ENCODE measurements around the gene KCNJ6.

Gene KCNJ6

DNA sequence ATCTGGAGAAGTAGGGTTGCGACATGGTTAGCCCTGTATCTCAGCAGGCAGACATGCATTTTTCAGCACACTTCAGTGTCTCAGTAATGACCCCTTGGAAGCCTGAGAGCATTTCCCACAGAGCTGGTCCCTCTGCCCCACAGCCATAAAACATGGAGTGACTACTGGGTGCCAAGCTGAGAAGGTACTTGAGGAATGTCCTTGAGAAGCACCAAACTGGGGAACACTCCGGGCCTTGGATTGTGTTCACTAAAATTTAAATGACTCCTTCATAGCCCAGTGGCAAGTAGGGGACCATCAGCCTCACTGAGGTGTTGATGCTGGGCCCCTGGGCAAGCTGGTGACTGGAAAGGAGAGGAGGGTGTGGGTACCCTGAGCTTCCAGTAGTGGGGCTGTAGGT lies 54.7 kb downstream of the KCNJ6 start:
- DNase-seq = no peak

- no peak for DNase-seq
Measured at GRCh38 chr21:37860416-37860815, 55.8 kb downstream of the KCNJ6 start.

- DNase-seq = no peak
Measured at GRCh38 chr21:37855647-37856625, 60.3 kb downstream of the KCNJ6 start.

DNA sequence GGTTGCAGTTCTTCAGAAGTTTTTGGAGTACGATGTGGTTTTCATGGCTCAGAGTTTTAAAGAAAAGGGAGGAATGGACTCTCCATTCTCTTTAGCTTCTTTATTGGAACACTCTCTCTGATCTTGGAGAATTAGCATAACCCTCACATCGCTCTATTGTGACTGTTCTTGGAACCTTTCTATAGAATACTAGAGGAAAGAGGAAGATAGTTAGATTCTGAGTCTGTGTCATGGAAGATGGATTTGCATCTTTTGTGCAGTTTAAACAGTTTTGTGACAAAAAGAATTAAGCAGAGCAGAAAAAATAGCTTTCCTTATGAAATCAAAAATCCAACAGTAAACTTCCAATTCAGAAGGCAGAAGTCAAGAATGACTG lies 61.0 kb downstream of the KCNJ6 start:
- DNase-seq = no peak

DNA sequence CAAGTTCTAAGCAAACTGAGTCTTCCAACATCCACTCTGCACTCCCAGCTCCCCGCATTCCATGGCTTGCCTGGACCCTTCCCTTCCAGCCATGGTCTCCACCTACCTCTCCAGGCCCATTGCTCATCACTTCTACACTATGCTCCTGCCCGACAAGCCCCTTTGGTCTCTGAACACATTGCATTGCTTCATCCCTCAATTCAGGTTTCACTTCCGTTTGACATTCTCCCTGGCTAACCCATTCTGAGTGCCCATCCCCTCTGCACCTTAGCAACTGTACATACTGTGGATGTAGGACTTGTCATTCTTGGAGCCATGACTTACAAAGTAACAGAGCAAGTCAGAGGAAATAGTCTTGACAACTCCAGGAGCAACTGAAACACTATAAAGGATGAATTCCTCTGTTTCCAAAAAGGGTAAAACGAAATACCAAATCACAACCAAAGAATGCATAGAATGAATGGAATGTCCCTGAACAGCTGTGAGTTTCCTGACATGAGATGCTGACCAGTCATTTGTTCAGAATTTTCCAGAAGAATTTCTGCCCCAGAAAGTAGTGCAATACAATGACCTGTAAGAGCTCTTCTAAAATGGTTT lies 66.7 kb downstream of the KCNJ6 start:
- DNase-seq = no peak

GRCh38 chr21:37848721-37849490 lies 67.4 kb downstream of the KCNJ6 start:
- no peak for DNase-seq

GRCh38 chr21:37845535-37845934 lies 70.7 kb downstream of the KCNJ6 start:
- peak; percentile 56 for DNase-seq

- no peak for DNase-seq
Measured at GRCh38 chr21:37843191-37843590, 73.1 kb downstream of the KCNJ6 start.

DNA sequence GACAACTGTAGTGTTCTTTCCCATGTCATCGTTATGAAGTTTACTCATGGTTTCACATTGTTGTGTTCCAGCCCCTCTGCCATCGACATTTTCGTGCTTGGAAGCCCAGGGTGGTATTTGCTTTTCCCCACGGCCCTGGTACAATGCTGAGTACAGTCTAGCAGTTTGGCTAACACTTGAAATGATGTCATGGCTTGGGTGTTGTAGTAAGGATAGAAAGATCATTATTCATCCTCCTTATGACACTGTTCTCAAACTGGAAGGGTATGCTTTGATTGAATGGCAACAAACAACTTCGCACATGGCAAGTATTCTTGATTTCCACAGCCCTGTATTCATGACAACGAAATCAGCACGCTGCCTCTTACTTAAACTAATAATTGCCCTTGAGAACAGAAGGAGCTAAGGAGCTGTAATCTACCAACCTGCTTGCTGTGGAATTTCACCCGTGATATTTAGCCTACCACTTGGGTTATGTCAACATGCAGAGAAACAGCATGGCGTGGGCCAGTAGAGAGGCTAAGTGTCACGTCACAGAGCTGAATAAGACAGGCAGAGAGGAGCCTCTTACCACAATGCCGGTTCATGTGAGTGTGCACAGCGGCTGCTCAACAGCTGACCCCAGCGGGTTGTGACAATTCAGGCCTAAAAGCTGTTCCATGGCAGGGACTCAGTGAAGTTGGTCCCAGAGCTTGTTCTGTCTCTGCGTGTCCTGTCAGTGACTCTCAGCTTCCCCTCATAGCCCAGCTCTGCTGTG lies 73.9 kb downstream of the KCNJ6 start:
- peak; percentile 29 for DNase-seq

DNA sequence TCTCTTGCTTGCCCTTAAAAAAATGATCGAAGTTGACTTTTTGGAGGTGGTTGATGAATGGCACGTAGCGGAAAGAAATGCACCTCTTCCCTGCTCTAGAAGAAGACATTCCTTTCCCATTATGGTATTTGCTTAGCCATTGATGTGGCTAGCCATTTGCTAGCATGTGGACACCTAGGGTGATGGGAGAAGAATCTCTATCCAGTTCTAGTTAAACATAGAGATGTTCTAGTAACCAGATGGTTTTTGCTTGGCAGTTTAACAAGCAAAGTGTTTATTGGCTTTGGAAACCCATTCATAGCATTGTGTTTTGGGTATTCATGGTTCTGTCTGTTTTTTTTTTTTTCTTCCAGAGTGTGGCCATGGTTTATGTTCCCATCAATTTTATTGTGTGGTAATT lies 78.9 kb downstream of the KCNJ6 start:
- DNase-seq = no peak

DNA sequence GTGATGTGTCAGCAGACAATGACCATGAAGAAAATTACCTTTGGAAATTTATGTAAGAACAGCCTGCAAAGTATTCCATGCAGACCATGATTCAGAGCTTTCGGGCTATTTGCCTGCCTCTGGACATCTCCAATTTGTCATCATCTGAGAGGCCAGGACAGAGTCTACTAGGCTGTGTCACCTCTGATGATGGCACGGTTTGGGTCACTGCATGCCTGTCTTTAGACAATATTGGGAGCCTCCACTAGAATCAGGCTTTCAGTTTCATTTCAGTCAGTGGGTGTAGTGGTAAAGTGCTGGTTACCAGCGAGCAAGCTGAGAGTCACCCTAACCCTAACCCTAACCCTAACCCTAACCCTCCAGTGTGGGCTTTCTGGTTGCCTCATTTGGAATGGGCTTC lies 80.8 kb downstream of the KCNJ6 start:
- DNase-seq = no peak

GRCh38 chr21:37833301-37833700 lies 83.0 kb downstream of the KCNJ6 start:
- no peak for DNase-seq

DNA sequence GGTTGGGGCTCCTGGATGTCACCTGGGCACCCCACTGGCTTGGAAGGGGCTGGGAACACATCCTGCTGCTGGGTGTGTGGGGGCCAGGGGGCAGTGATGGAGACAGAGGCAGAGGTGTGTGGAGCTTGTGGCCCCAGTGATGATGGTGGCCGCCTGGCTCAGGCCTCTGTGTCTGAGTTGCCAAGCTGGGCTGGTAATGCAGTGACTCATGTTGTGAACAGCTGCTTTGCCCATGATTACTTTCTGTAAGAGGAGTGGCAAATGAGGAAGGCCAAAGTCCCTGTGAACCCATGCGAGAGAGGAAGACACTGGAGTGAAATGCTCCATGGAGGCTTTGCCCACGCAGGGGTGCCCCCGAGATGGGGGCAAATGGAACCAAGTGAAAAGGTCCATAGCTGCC lies 86.8 kb downstream of the KCNJ6 start:
- peak; percentile 42 for DNase-seq

DNA sequence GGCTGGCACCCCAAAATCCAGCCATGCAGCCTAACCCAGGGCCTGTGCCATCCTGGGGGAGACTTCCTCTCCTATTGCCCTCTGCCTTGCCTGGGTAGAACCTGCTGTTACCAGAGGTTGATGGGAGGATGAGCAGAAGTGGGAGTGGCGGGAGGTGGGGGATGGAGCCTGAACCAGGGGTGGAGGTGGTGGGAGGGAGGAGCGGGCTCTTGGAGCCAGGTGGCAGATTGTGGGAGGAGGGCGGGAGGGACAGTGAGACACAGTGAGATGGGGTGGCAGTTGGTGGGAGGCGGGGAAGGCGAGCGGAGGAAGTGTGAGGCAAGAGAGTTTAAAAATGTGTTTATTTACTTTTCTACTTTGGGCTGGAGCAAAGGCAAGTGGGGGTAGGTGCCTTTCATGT lies 87.3 kb downstream of the KCNJ6 start:
- DNase-seq = peak; percentile 49

- DNase-seq = no peak
Measured at GRCh38 chr21:37828556-37828955, 87.7 kb downstream of the KCNJ6 start.

DNA sequence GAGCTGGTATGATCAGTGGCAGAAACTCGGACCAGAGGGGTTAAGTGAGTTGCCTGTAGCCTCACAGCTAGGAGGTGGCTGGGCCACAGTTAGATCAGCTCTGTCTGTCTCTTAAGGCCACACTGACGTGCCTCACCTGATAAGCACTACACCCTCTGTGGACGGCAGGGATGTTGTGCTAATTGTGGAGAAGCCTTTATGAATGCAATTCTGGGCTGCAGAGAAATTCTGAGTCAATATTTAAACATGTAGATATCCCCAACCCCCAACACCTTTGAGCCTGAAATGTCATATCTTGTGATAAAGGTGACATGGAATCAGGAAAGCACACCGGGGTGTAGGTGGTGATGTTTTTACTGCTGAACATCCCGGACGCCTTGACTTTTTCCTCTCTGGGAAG lies 88.3 kb downstream of the KCNJ6 start:
- no peak for DNase-seq

GRCh38 chr21:37821786-37822450 lies 94.3 kb downstream of the KCNJ6 start:
- no peak for DNase-seq

DNA sequence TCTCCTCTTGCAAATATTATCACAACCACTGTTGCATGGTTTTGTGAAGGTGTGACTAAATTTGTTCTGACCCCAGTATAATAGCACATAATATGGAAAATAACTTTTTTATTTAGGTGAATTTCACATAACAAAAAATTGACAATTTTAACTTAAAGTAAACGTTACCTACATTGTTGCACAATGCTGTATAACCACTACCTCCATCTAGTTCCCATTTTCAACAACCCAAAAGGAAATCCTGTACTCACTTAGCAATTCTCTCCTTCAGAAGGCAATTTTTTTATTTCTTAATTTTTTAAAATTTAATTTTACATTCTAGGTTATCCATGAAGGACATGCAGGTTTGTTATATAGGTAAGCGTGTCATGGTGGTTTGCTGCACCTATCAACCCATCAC lies 95.2 kb downstream of the KCNJ6 start:
- no peak for DNase-seq

GRCh38 chr21:37819372-37819771 lies 96.9 kb downstream of the KCNJ6 start:
- DNase-seq = no peak

DNA sequence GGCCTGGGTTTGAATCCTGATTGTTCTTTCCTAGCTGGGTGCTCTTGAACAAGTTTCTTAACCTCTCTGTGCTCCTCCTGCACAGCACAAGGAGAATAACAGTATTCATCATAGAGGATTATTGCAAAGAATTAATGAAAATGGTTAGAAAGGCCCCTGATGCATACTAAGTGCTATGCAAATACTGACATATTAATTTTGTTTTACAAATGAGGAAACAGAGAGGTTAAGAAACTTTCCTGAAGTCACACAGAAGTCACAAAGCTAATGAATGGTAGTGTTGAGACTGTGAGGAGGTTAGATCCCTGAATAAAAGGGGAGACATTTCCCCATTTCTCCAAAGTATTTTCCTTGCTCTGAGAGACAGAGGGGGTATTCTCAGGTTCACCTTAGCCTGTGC lies 99.0 kb downstream of the KCNJ6 start:
- no peak for DNase-seq

GRCh38 chr21:37815893-37816292 lies 100.4 kb downstream of the KCNJ6 start:
- no peak for DNase-seq

GRCh38 chr21:37811711-37812110 lies 104.5 kb downstream of the KCNJ6 start:
- DNase-seq = no peak

Data from SHP77 treated with DMSO at 0.1 percent for 48 hours (cell line).